Subcutaneous abdominal adipose tissue (tissue), 5 donors: ENCODE results near the gene C3orf80.
A peak's percentile ranks its signal among the peaks of the same experiment; 100 is the strongest.
"Not testable (repeated sequence)": the region's sequence is repeated elsewhere in the genome, so short reads cannot be mapped to it uniquely, and the experiment has no call there.

Experiments used
- H3K27ac ChIP-seq: one replicate; pipeline ENCODE4 v1.7.0; 2013; ENCODE audit warnings: low read depth, mild to moderate bottlenecking, inconsistent platforms, low read length, moderate library complexity
- H3K27me3 ChIP-seq, 5 donors: one replicate each; pipeline ENCODE4 v1.7.0; 2013; ENCODE audit warnings: low read length in 5 of 5, inconsistent platforms in 1 of 5; ENCODE audit not compliant: control insufficient read depth in 5 of 5, insufficient read depth in 4 of 5
- H3K36me3 ChIP-seq, 5 donors: one replicate each; pipeline ENCODE4 v1.7.0; 2013; ENCODE audit warnings: low read length in 5 of 5; ENCODE audit not compliant: control insufficient read depth in 5 of 5, insufficient read depth in 5 of 5
- H3K4me1 ChIP-seq, 5 donors: one replicate each; pipeline ENCODE4 v1.7.0; 2013; ENCODE audit warnings: low read length in 5 of 5, mild to moderate bottlenecking in 3 of 5, moderate library complexity in 1 of 5; ENCODE audit not compliant: control insufficient read depth in 5 of 5, insufficient read depth in 5 of 5
- H3K4me3 ChIP-seq, 5 donors: one replicate each; pipeline ENCODE4 v1.7.0; 2013; ENCODE audit warnings: low read length in 5 of 5, low read depth in 1 of 5
- H3K9ac ChIP-seq, 5 donors: one replicate each; pipeline ENCODE4 v1.7.0; 2013; ENCODE audit warnings: low read length in 5 of 5, mild to moderate bottlenecking in 4 of 5, moderate library complexity in 3 of 5
- H3K9me3 ChIP-seq, 5 donors: one replicate each; pipeline ENCODE4 v1.7.0; 2013; ENCODE audit warnings: low read length in 5 of 5; ENCODE audit not compliant: control insufficient read depth in 5 of 5
- donor health status: healthy.
- donor health status: healthy.
- donor health status: healthy.
- donor health status: healthy.
- donor health status: healthy.

Gene C3orf80

DNA sequence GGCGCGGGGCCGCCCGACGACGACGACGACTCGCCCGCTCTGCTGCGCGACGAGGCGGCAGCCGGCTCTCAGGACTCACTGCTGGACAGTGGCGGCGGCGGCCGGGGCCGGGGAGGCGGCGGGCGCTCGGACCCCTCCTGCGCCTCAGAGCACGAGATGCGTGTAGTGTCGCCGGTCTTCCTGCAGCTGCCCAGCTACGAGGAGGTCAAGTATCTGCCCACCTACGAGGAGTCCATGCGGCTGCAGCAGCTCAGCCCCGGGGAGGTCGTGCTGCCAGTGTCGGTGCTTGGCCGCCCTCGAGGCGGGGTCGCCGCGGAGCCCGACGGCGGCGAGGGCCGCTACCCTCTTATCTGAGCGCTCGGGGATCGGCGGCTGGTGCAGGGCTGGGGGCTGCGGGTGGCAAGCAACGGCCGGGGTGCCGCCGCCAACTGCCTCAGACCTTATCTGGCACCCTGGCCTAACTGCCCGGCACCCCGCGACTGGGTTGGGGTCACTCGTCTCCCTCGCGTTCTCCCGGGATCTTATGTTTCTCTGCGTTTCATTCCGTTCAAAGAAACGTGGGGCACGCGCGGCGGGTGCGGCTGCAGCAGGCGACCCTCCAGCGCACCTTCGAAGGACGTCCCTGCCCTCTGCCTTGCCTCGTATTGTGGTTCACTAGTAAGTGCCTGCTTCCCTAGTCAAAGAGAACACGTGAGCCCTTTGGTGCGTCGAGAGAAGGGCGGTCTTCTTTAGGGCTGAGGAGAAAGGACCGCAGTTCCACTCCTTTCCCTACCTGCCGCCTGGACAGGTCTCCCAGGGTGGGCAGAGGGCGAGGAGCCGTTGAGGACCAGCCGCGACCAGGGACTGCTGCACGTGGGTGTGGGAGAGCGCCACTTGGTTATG lies 1.0 kb downstream of the C3orf80 start:
- H3K9me3 ChIP-seq: no peaks in the 10 kb centered on the region
- H3K36me3 ChIP-seq: no peaks in the 10 kb centered on the region
- peak overlapping the region; percentile 51 to 87 (median 68) for H3K4me3 ChIP-seq
- peaks cover 0 to 23% (median 19%) of the 10 kb centered on the region in 5 donors for H3K4me1 ChIP-seq
- peaks cover 0 to 17% (median 15%) of the 10 kb centered on the region in 5 donors for H3K27me3 ChIP-seq
- peak overlapping the region in 1 of 5 donors; percentile 45 for H3K9ac ChIP-seq
- H3K27ac ChIP-seq: no peak overlapping the region

DNA sequence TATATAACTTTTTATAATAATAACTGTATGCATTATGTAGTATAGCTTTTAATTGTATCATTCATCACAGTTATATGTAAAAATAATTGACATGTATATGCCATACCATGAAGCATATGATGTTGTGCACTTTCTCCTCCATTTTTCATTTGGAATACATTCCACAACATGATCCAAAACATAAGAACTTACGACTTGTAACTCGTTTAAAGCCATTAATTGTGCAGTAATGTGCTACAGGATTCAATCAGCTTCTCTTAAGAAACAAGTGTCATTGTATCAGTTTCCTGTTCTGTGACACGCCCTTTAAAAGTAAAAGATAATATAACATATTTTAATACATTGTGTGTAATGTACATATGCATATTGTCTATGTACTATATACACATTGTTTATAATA lies 2.2 kb downstream of the C3orf80 start:
- H3K27me3 ChIP-seq: peaks cover 0 to 17% (median 15%) of the 10 kb centered on the region in 5 donors
- no peak overlapping the region for H3K4me3 ChIP-seq
- H3K9ac ChIP-seq: no peak overlapping the region
- H3K4me1 ChIP-seq: peaks cover 0 to 23% (median 19%) of the 10 kb centered on the region in 5 donors
- H3K36me3 ChIP-seq: no peaks in the 10 kb centered on the region
- no peaks in the 10 kb centered on the region for H3K9me3 ChIP-seq
- H3K27ac ChIP-seq: no peak overlapping the region

DNA sequence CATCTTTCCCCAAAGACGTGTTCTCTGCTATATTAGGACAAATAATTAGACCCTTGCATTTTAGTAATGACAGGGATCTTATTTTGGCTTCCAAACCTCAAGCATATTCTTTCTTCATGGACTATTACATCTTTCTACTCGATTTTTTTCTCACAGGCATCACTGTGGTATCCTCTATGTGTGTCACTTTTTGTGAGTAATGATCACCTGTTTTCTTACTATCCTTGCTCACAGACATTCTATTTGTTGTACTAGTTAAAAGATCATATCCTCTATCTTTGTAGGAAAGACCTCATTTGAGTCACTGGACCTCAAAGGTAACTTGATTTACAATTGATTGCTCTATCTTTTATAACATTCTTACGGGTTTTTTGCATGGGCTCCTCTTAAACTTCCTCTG lies 6.8 kb downstream of the C3orf80 start:
- Histone ChIP-seq H3K9ac (no peak overlapping the region), H3K36me3 (no peaks in the 10 kb centered on the region), H3K4me1 (peaks cover 0 to 1% (median 0%) of the 10 kb centered on the region in 5 donors), H3K9me3 (no peaks in the 10 kb centered on the region), H3K27ac (no peak overlapping the region), H3K27me3 (peaks cover 0 to 2% (median 0%) of the 10 kb centered on the region in 5 donors), H3K4me3 (no peak overlapping the region)

DNA sequence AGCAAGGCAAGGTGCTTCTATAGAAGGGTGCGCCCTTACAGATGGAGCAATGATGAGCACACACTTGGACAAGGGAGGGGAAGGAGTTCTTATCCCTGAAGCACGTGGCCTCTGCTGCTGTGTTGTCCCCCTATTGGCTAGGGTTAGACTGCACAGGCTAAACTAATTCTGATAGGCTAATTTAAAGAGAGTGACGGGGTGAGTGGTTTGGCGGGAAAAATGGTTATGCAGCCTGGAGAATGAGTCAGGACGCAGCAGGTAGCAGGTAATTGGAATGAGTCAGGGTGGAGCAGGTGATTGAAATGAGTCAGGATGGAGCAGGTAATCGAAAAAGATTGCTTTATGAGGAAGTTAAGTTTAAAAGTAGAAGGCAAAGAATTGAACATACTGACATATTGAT lies 15.5 kb downstream of the C3orf80 start:
- not testable (repeated sequence) for H3K27ac ChIP-seq, H3K4me1 ChIP-seq, H3K9ac ChIP-seq, H3K4me3 ChIP-seq, H3K9me3 ChIP-seq, H3K27me3 ChIP-seq, H3K36me3 ChIP-seq

DNA sequence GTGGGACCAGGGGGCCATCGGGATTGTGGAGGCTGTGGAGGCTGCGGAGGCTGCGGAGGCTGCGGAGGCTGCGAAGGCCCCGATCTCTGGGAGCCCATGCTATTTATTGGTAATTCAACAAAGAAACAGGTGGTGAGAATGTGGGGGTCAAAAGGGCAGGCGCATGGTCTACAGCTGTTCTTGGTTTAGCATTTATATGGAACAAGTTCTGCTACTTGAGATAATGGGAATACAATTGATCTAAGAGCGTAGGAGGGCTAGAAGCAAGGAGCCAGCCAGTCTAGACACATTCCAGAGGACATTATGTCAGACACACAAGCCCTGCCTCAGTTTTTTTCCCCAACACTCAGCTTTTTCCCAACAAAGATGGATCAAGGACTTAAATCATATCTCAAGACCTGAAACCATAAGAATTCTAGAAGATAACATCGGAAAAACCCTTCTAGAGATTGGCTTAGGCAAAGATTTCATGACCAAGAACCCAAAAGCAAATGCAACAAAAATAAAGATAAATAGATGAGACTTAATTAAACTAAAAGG lies 20.1 kb downstream of the C3orf80 start:
- H3K9ac ChIP-seq: no peak overlapping the region
- no peak overlapping the region for H3K4me3 ChIP-seq
- no peak overlapping the region for H3K27ac ChIP-seq
- no peaks in the 10 kb centered on the region for H3K27me3 ChIP-seq
- peaks cover 0 to 7% (median 0%) of the 10 kb centered on the region in 5 donors for H3K9me3 ChIP-seq
- H3K36me3 ChIP-seq: no peaks in the 10 kb centered on the region
- no peaks in the 10 kb centered on the region for H3K4me1 ChIP-seq

DNA sequence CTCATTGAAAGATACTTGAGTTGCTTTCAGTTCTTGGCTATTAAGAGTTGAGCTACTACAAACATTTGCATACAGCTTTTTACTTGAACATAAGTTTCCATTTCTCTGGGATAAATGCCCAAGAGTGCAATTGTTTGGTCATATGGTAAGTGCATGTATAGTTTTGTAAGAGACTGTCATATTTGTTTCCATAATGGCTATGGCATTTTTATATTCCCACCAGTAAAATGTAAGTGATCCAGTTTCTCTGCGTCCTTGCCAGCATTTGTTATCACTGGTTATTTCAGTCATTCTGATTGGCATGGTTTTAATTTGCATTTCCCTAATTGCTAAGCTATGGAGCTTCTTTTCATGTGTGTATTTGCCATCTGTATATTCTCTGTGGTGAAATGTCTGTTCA lies 22.5 kb downstream of the C3orf80 start:
- no peaks in the 10 kb centered on the region for H3K4me1 ChIP-seq
- peaks cover 0 to 7% (median 0%) of the 10 kb centered on the region in 5 donors for H3K9me3 ChIP-seq
- H3K27ac ChIP-seq: no peak overlapping the region
- H3K36me3 ChIP-seq: no peaks in the 10 kb centered on the region
- H3K9ac ChIP-seq: no peak overlapping the region
- H3K27me3 ChIP-seq: no peaks in the 10 kb centered on the region
- H3K4me3 ChIP-seq: no peak overlapping the region

DNA sequence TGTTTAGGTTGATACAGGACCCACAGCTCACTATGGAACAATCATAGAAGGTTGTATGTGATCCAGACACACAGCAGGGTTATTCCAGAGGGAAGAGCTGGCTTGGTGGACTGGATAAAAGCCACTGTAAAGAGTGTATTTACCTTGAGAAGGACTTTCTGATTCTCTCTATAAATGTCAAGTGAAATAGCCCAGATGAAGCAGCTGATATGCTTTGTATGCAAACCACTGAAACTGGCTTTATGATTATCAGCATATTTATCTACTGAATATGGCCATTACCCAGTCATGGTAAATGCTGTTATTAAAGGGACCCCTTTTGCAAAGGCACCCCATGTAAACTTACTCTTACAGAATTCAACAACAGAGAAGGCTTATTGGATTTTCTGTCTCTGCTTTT lies 28.1 kb downstream of the C3orf80 start:
- Histone ChIP-seq H3K4me1 (no peaks in the 10 kb centered on the region), H3K9me3 (no peaks in the 10 kb centered on the region), H3K27ac (no peak overlapping the region), H3K27me3 (no peaks in the 10 kb centered on the region), H3K4me3 (no peak overlapping the region), H3K36me3 (no peaks in the 10 kb centered on the region), H3K9ac (no peak overlapping the region)

DNA sequence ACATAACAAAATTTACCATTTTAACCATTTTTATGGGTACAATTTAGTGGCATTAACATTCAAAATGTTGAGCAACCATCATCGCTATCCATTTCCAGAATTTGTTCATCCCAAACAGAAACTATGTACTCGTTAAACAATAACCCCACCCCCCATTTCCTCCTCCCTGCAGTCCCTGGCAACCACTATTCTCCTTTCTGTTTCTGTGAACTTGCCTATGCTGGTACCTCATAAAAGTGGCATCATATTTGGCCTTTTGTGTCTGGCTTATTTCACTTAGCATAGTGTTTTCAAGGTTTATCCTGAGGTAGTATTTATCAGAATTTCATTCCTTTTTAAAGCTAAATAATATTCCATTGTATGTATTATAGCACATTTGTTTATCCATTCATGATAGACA lies 32.4 kb downstream of the C3orf80 start:
- no peak overlapping the region for H3K27ac ChIP-seq
- no peak overlapping the region for H3K4me3 ChIP-seq
- H3K9me3 ChIP-seq: no peaks in the 10 kb centered on the region
- H3K36me3 ChIP-seq: no peaks in the 10 kb centered on the region
- no peak overlapping the region for H3K9ac ChIP-seq
- no peaks in the 10 kb centered on the region for H3K27me3 ChIP-seq
- H3K4me1 ChIP-seq: peaks cover 0 to 15% (median 6%) of the 10 kb centered on the region in 5 donors

DNA sequence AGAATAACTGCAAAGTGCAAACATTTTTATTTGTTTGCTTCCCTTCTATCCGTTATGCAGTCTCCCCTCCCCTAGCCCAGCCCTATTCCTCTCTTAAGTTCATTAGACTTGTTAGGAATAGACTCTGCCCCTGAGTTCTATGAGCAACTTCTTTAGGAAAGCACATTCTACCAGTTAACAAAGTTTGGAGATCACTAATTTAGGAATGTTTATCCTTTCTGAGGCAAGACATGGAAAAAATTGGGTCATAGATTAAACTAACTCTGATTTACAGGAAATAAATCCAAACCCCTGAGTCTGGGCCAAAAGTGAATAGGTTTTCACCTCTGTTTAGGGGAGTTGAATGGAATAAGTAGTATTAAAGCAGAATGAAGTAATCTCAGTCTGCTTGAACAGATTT lies 34.4 kb downstream of the C3orf80 start:
- no peaks in the 10 kb centered on the region for H3K36me3 ChIP-seq
- H3K27ac ChIP-seq: no peak overlapping the region
- H3K9me3 ChIP-seq: no peaks in the 10 kb centered on the region
- H3K9ac ChIP-seq: no peak overlapping the region
- peaks cover 0 to 15% (median 6%) of the 10 kb centered on the region in 5 donors for H3K4me1 ChIP-seq
- H3K27me3 ChIP-seq: no peaks in the 10 kb centered on the region
- no peak overlapping the region for H3K4me3 ChIP-seq

DNA sequence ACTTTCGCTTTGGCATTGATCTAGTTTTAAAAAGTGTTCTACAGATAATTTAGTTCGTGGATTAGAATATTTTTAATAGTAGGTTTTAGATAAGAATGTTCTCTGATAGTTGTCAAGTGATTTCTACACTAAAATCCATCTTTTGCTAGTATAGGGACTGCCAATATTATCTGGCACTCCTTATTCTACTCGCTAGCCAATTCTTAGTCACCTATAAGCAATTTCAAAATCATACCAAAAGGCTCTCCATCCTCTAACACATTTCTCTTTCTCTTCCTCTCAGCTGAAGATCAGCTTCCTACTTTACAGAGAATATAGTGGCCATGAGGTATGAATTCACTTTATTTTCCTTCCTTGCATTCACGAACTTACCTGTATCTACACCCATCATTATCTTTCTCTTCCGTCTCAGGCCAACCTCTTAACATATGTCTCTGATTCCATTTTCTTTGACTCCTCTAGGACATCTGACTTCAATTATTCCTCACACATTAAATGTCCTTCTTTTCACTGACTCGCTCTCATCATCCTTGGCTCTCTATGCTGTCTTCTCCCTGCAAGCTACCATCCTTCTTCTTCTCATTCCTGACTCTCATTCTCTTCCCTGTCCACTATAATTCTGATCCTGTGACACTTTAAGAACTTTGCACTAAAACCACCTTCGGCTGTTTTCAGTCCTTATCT lies 35.5 kb downstream of the C3orf80 start:
- no peak overlapping the region for H3K27ac ChIP-seq
- H3K4me3 ChIP-seq: peak overlapping the region; percentile 1 to 55 (median 6)

More for the DNA sequence above, 35.5 kb downstream of the C3orf80 start:
- Histone ChIP-seq H3K9ac (peak overlapping the region in 1 of 5 donors; percentile 21), H3K36me3 (no peaks in the 10 kb centered on the region), H3K4me1 (peaks cover 0 to 15% (median 6%) of the 10 kb centered on the region in 5 donors), H3K27me3 (no peaks in the 10 kb centered on the region), H3K9me3 (no peaks in the 10 kb centered on the region)
